ENCODE results near the gene CNTF.

DNA sequence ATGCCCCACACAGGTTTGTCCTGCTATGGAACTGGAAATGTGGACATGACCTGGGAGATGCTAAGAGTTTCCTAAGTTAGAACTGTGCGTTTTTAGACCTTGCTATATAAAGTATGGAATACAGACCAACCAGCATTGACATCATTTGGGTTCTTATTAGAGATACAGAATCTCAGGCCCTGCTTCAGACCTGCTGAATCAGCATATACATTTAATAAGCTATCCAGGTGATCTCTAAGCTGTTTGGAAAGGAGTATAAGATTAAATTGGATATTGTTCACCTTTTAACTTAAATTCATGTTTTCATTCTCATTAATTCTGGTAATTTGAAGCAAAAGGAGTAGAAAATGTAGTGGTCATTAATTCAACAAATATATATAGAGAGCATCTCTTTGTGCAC lies 6.9 kb upstream of the CNTF start:
- TF ChIP-seq SMAD3 (CRISPR knock-in tag; IDR thresholded peaks at IDR 0.05; ENCODE audit: borderline replicate concordance) (no peak), ESRRA (CRISPR knock-in tag; IDR thresholded peaks at IDR 0.05; ENCODE audit: borderline replicate concordance) (no peak)
